ENCODE measurements around the gene KIF2A.

Gene KIF2A

GRCh38 chr5:62341783-62342475 is 35.9 kb downstream of the KIF2A start:
- Histone ChIP-seq H3K9me3 (ENCODE audit: insufficient read depth, low read length, severe bottlenecking) (no peaks in the 10 kb centered on the region), H4K20me1 (ENCODE audit: insufficient read depth, low read length) (peaks cover 78% of the 10 kb centered on the region), H3K27ac (ENCODE audit: low read length) (peak overlapping the region; percentile 43; the same call in 1 of the 2 replicates), H3K27me3 (ENCODE audit: insufficient read depth, low read length, poor library complexity) (no peaks in the 10 kb centered on the region), H3K4me1 (ENCODE audit: insufficient read depth, low read length) (peaks cover 19% of the 10 kb centered on the region), H3K79me2 (ENCODE audit: insufficient read depth, low read length) (peaks cover 100% of the 10 kb centered on the region), H3K9ac (ENCODE audit: low read depth, low read length) (no peak overlapping the region), H3K4me3 (ENCODE audit: low read depth in 1 of 2, low read length in 2 of 2) (no peak overlapping the region), H2AFZ (ENCODE audit: low read depth, low read length) (no peak overlapping the region), H3K4me2 (ENCODE audit: insufficient read depth, low read length) (no peak overlapping the region), H3K36me3 (ENCODE audit: insufficient read depth, low read length) (no peaks in the 10 kb centered on the region; the same call in 1 of the 2 replicates)
- no peak for DNase-seq
- peak; percentile 58 for ATAC-seq (ENCODE audit: insufficient read depth, low read depth)
- no peak for TF ChIP-seq EZH2 (IDR thresholded peaks at IDR 0.05; ENCODE audit: borderline replicate concordance, low read depth, low read length, severe bottlenecking)
- TF ChIP-seq, protein P1, sequence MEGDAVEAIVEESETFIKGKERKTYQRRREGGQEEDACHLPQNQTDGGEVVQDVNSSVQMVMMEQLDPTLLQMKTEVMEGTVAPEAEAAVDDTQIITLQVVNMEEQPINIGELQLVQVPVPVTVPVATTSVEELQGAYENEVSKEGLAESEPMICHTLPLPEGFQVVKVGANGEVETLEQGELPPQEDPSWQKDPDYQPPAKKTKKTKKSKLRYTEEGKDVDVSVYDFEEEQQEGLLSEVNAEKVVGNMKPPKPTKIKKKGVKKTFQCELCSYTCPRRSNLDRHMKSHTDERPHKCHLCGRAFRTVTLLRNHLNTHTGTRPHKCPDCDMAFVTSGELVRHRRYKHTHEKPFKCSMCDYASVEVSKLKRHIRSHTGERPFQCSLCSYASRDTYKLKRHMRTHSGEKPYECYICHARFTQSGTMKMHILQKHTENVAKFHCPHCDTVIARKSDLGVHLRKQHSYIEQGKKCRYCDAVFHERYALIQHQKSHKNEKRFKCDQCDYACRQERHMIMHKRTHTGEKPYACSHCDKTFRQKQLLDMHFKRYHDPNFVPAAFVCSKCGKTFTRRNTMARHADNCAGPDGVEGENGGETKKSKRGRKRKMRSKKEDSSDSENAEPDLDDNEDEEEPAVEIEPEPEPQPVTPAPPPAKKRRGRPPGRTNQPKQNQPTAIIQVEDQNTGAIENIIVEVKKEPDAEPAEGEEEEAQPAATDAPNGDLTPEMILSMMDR (IDR thresholded peaks at IDR 0.05; ENCODE audit: borderline replicate concordance, extremely low read depth, low read length, poor library complexity, severe bottlenecking), result no peak

GRCh38 chr5:62342476-62342837 is 36.5 kb downstream of the KIF2A start:
- peaks cover 100% of the 10 kb centered on the region for H3K79me2 ChIP-seq (ENCODE audit: insufficient read depth, low read length)
- H3K4me3 ChIP-seq (ENCODE audit: low read depth in 1 of 2, low read length in 2 of 2), result no peak overlapping the region
- peaks cover 74% of the 10 kb centered on the region for H4K20me1 ChIP-seq (ENCODE audit: insufficient read depth, low read length)
- peaks cover 2% of the 10 kb centered on the region; the same call in 1 of the 2 replicates for H3K36me3 ChIP-seq (ENCODE audit: insufficient read depth, low read length)
- H3K4me2 ChIP-seq (ENCODE audit: insufficient read depth, low read length), result no peak overlapping the region
- no peaks in the 10 kb centered on the region for H3K9me3 ChIP-seq (ENCODE audit: insufficient read depth, low read length, severe bottlenecking)
- H3K27ac ChIP-seq (ENCODE audit: low read length), result no peak overlapping the region
- no peak for ATAC-seq (ENCODE audit: insufficient read depth, low read depth)
- H3K27me3 ChIP-seq (ENCODE audit: insufficient read depth, low read length, poor library complexity), result no peaks in the 10 kb centered on the region
- H3K9ac ChIP-seq (ENCODE audit: low read depth, low read length), result no peak overlapping the region
- no peak for DNase-seq
- H3K4me1 ChIP-seq (ENCODE audit: insufficient read depth, low read length), result peaks cover 19% of the 10 kb centered on the region
- TF ChIP-seq, protein P1 (IDR thresholded peaks at IDR 0.05; ENCODE audit: borderline replicate concordance, extremely low read depth, low read length, poor library complexity, severe bottlenecking), result no peak
- no peak for TF ChIP-seq EZH2 (IDR thresholded peaks at IDR 0.05; ENCODE audit: borderline replicate concordance, low read depth, low read length, severe bottlenecking)
- H2AFZ ChIP-seq (ENCODE audit: low read depth, low read length), result no peak overlapping the region

DNA sequence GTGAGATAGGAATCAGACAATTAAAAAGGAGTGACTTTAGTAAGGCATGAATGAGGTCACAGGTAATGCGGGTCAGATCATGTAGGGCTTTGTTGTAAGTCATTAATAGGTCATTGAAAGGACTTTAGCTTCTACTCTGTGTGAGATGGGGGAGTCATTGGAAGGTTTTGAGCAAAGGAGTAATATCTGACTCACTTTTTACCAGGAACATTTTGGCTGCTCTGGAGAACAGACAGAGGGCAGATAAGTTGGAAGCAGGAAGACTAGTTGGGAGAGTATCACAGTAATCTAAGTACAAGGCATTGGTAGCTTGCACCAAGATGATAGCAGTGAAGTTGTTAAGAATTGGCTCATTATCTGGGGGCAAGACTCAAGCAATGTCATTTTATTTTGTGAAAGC is 37.4 kb downstream of the KIF2A start:
- TF ChIP-seq EZH2 (IDR thresholded peaks at IDR 0.05; ENCODE audit: borderline replicate concordance, low read depth, low read length, severe bottlenecking), result no peak
- H3K9ac ChIP-seq (ENCODE audit: low read depth, low read length), result no peak overlapping the region
- H3K27ac ChIP-seq (ENCODE audit: low read length), result no peak overlapping the region
- H3K36me3 ChIP-seq (ENCODE audit: insufficient read depth, low read length), result peaks cover 12% of the 10 kb centered on the region
- peaks cover 100% of the 10 kb centered on the region for H3K79me2 ChIP-seq (ENCODE audit: insufficient read depth, low read length)
- no peak overlapping the region for H3K4me3 ChIP-seq (ENCODE audit: low read depth in 1 of 2, low read length in 2 of 2)
- no peak for DNase-seq
- H3K27me3 ChIP-seq (ENCODE audit: insufficient read depth, low read length, poor library complexity), result no peaks in the 10 kb centered on the region
- no peaks in the 10 kb centered on the region for H3K9me3 ChIP-seq (ENCODE audit: insufficient read depth, low read length, severe bottlenecking)
- H2AFZ ChIP-seq (ENCODE audit: low read depth, low read length), result no peak overlapping the region
- no peak overlapping the region for H3K4me2 ChIP-seq (ENCODE audit: insufficient read depth, low read length)
- ATAC-seq (ENCODE audit: insufficient read depth, low read depth), result no peak
- H4K20me1 ChIP-seq (ENCODE audit: insufficient read depth, low read length), result peaks cover 71% of the 10 kb centered on the region
- H3K4me1 ChIP-seq (ENCODE audit: insufficient read depth, low read length), result peaks cover 19% of the 10 kb centered on the region

- H3K4me2 ChIP-seq (ENCODE audit: insufficient read depth, low read length), result no peak overlapping the region
- ATAC-seq (ENCODE audit: insufficient read depth, low read depth), result no peak
- H3K4me1 ChIP-seq (ENCODE audit: insufficient read depth, low read length), result peaks cover 5% of the 10 kb centered on the region
- peaks cover 79% of the 10 kb centered on the region for H3K79me2 ChIP-seq (ENCODE audit: insufficient read depth, low read length)
- no peaks in the 10 kb centered on the region for H3K27me3 ChIP-seq (ENCODE audit: insufficient read depth, low read length, poor library complexity)
- DNase-seq, result no peak
- H3K27ac ChIP-seq (ENCODE audit: low read length), result no peak overlapping the region
- no peak overlapping the region for H3K9ac ChIP-seq (ENCODE audit: low read depth, low read length)
- TF ChIP-seq, protein P1 (IDR thresholded peaks at IDR 0.05; ENCODE audit: borderline replicate concordance, extremely low read depth, low read length, poor library complexity, severe bottlenecking), result no peak
- TF ChIP-seq EZH2 (IDR thresholded peaks at IDR 0.05; ENCODE audit: borderline replicate concordance, low read depth, low read length, severe bottlenecking), result no peak
- H2AFZ ChIP-seq (ENCODE audit: low read depth, low read length), result no peak overlapping the region
- H4K20me1 ChIP-seq (ENCODE audit: insufficient read depth, low read length), result peaks cover 50% of the 10 kb centered on the region
- no peaks in the 10 kb centered on the region for H3K9me3 ChIP-seq (ENCODE audit: insufficient read depth, low read length, severe bottlenecking)
- H3K4me3 ChIP-seq (ENCODE audit: low read depth in 1 of 2, low read length in 2 of 2), result no peak overlapping the region
- peaks cover 37% of the 10 kb centered on the region for H3K36me3 ChIP-seq (ENCODE audit: insufficient read depth, low read length)
These were observed 40.7 kb downstream of the KIF2A start for GRCh38 chr5:62346748-62347147.
